Caco-2 (cell line): ENCODE results near the gene ALX3. TPM values are rescaled to one million over a fixed set of nuclear protein-coding genes. Genes with fewer than 3 reads are reported as not detected.

Source experiments
- BruUV-seq: library from RNA; stranded (reverse); fragments of 400-500 nt; replicated peaks from 2 replicates; lab custom pipeline; 2021; lab: Mats Ljungman, UMichigan
- CTCF ChIA-PET: fragments of 300-600 bp; sonication (Branson Sonifier 250); formaldehyde crosslinking; loops from one replicate; lab custom pipeline; 2022; ENCODE audit warnings: antibody characterized with exemption; lab: Charles Lee
- POLR2A ChIA-PET: fragments of 300-600 bp; sonication (Branson Sonifier 250); formaldehyde crosslinking; loops from one replicate; lab custom pipeline; 2022; ENCODE audit warnings: antibody characterized with exemption; lab: Charles Lee
- DNase-seq, 2 experiments: peaks; one replicate each; pipeline versions ENCODE4 v3.0.0 to v3.0.0-alpha.2; 2020 to 2022
- H3K27me3 ChIP-seq: replicated peaks from 2 replicates; pipeline ENCODE4 v1.6.0; 2011; ENCODE audit warnings: low read length; ENCODE audit not compliant: control insufficient read depth, insufficient read depth
- H3K36me3 ChIP-seq: 2 replicates; pipeline ENCODE4 v1.5.1; 2011; ENCODE audit warnings: low read length; ENCODE audit not compliant: control insufficient read depth, insufficient read depth
- H3K4me1 ChIP-seq: fragments of 250-450 bp; sonication (Bioruptor Pico); 2 replicates; pipeline ENCODE4 v1.5.1; 2020; ENCODE audit warnings: mild to moderate bottlenecking
- H3K4me3 ChIP-seq: 2 replicates; pipeline ENCODE4 v1.5.1; 2011; ENCODE audit warnings: low read depth, mild to moderate bottlenecking, control low read depth, low read length
- H3K9me3 ChIP-seq: fragments of 250-450 bp; sonication (Bioruptor Pico); 2 replicates; pipeline ENCODE4 v1.5.1; 2020; ENCODE audit warnings: mild to moderate bottlenecking, moderate library complexity
- H3K27ac Mint-ChIP-seq: one replicate; pipeline ENCODE4 v1.8.0; 2022; ENCODE audit warnings: mixed read lengths; ENCODE audit not compliant: unreplicated experiment
- H3K27me3 Mint-ChIP-seq: one replicate; pipeline ENCODE4 v1.8.0; 2022; ENCODE audit warnings: mixed read lengths; ENCODE audit not compliant: insufficient read depth, unreplicated experiment
- H3K36me3 Mint-ChIP-seq: one replicate; pipeline ENCODE4 v1.8.0; 2022; ENCODE audit warnings: mild to moderate bottlenecking, mixed read lengths; ENCODE audit not compliant: insufficient read depth, unreplicated experiment
- H3K4me1 Mint-ChIP-seq: one replicate; pipeline ENCODE4 v1.8.0; 2022; ENCODE audit warnings: low read depth, mixed read lengths; ENCODE audit not compliant: unreplicated experiment
- H3K4me3 Mint-ChIP-seq: one replicate; pipeline ENCODE4 v1.8.0; 2022; ENCODE audit warnings: mild to moderate bottlenecking, moderate library complexity, mixed read lengths; ENCODE audit not compliant: unreplicated experiment
- H3K9me3 Mint-ChIP-seq: one replicate; pipeline ENCODE4 v1.8.0; 2022; ENCODE audit warnings: mixed read lengths; ENCODE audit not compliant: unreplicated experiment
- CTCF ChIP-seq, 2 experiments: fragments of 200-600 bp in 1 of 2; IDR thresholded peaks; 1 replicate in 1 of 2; 2 replicates in 1 of 2; pipeline versions ENCODE4 v1.5.1 to v1.8.0; 2011 to 2022; ENCODE audit warnings: antibody characterized with exemption in 1 of 2, control low read depth in 1 of 2, inconsistent platforms in 1 of 2, low read depth in 1 of 2, low read length in 1 of 2, mild to moderate bottlenecking in 1 of 2, moderate library complexity in 1 of 2; ENCODE audit not compliant: insufficient read depth in 1 of 2, severe bottlenecking in 1 of 2, unreplicated experiment in 1 of 2
- intact Hi-C: fragments of 100-400 bp; cut with micrococcal nuclease; formaldehyde crosslinking; loops from one replicate; pipeline ENCODE4 v1.10.0; 2022; ENCODE audit not compliant: unreplicated experiment
- total RNA-seq: library from RNA; stranded (reverse); gene quantifications from 2 replicates; pipeline ENCODE4 v1.2.3, GENCODE V29; 2022

Gene ALX3
- total RNA-seq, 1 experiment from 2014 or later: not detected

GRCh38 chr1:110100335-110100734 lies 29.9 kb upstream of the ALX3 start:
- intact Hi-C loops: no loop called here
- Mint-ChIP-seq H3K9me3 (no peaks in the 10 kb centered on the region), H3K4me3 (no peak overlapping the region), H3K36me3 (no peaks in the 10 kb centered on the region), H3K27ac (no peak overlapping the region), H3K27me3 (peaks cover 3% of the 10 kb centered on the region), H3K4me1 (no peaks in the 10 kb centered on the region)
- TF ChIP-seq CTCF (IDR thresholded peaks at IDR 0.05; ENCODE audit: insufficient read depth in 1 of 2, low read depth in 1 of 2, low read length in 1 of 2, severe bottlenecking in 1 of 2, unreplicated experiment in 1 of 2): no peak
- no peak for DNase-seq
- ChIA-PET CTCF (interaction anchor here (0.5 to 2.7 kb wide), 2 partner anchors 12 to 40 kb away, joined by 6 to 12 read pairs; no protein-coding TSS in a partner anchor), POLR2A (no interaction called here)
- BruUV-seq: no TSS peak
- no peaks in the 10 kb centered on the region for H3K36me3 ChIP-seq
- no peaks in the 10 kb centered on the region for H3K4me1 ChIP-seq
- H3K4me3 ChIP-seq: no peak overlapping the region
- no peaks in the 10 kb centered on the region for H3K9me3 ChIP-seq
- no peaks in the 10 kb centered on the region for H3K27me3 ChIP-seq

- Mint-ChIP-seq H3K36me3 (no peaks in the 10 kb centered on the region), H3K27me3 (peaks cover 3% of the 10 kb centered on the region), H3K9me3 (no peaks in the 10 kb centered on the region), H3K4me1 (no peaks in the 10 kb centered on the region), H3K27ac (no peak overlapping the region), H3K4me3 (no peak overlapping the region)
- no peak overlapping the region for H3K4me3 ChIP-seq
- ChIA-PET CTCF (interaction anchor here (0.8 kb wide), 1 partner anchor 11 kb away, joined by 3 read pairs; no protein-coding TSS in a partner anchor), POLR2A (no interaction called here)
- intact Hi-C loops: no loop called here
- BruUV-seq: no TSS peak
- no peak for DNase-seq
- no peaks in the 10 kb centered on the region for H3K9me3 ChIP-seq
- no peaks in the 10 kb centered on the region for H3K27me3 ChIP-seq
- no peak for TF ChIP-seq CTCF (IDR thresholded peaks at IDR 0.05; ENCODE audit: insufficient read depth in 1 of 2, low read depth in 1 of 2, low read length in 1 of 2, severe bottlenecking in 1 of 2, unreplicated experiment in 1 of 2)
- no peaks in the 10 kb centered on the region for H3K36me3 ChIP-seq
- H3K4me1 ChIP-seq: no peaks in the 10 kb centered on the region
Measured at GRCh38 chr1:110098222-110099026, 28.0 kb upstream of the ALX3 start.

- H3K4me3 ChIP-seq: no peak overlapping the region
- H3K27me3 ChIP-seq: no peaks in the 10 kb centered on the region
- no peaks in the 10 kb centered on the region for H3K9me3 ChIP-seq
- no peaks in the 10 kb centered on the region for H3K4me1 ChIP-seq
- intact Hi-C loops: no loop called here
- no peak overlapping the region for H3K27ac Mint-ChIP-seq
- TF ChIP-seq CTCF (IDR thresholded peaks at IDR 0.05; ENCODE audit: insufficient read depth in 1 of 2, low read depth in 1 of 2, low read length in 1 of 2, severe bottlenecking in 1 of 2, unreplicated experiment in 1 of 2): no peak
- ChIA-PET POLR2A (no interaction called here), CTCF (interaction anchor here (0.7 to 1.7 kb wide), 3 partner anchors 8 to 10 kb away, joined by 3 to 8 read pairs (median 3); no protein-coding TSS in a partner anchor)
- DNase-seq: no peak
- no TSS peak for BruUV-seq
- no peaks in the 10 kb centered on the region for H3K36me3 ChIP-seq
- H3K36me3 Mint-ChIP-seq: no peaks in the 10 kb centered on the region
- peaks cover 3% of the 10 kb centered on the region for H3K27me3 Mint-ChIP-seq
- no peaks in the 10 kb centered on the region for H3K4me1 Mint-ChIP-seq
- H3K9me3 Mint-ChIP-seq: no peaks in the 10 kb centered on the region
- no peak overlapping the region for H3K4me3 Mint-ChIP-seq
Measured at GRCh38 chr1:110097507-110098221, 27.2 kb upstream of the ALX3 start.
